GM19468 (cell line): ENCODE results near the gene ERC2.

Source experiments
- ATAC-seq: cut with Tn5 transposase; IDR thresholded peaks from one replicate; pipeline ENCODE4 v1.9.1; 2021; ENCODE audit warnings: mild to moderate bottlenecking, moderate library complexity, moderate number of reproducible peaks; ENCODE audit not compliant: unreplicated experiment; ENCODE audit errors: extremely low read depth

ERC2 gene

GRCh38 chr3:56370991-56371775, 97.1 kb downstream of the ERC2 start:
- no peak for ATAC-seq

GRCh38 chr3:56369914-56370313, 98.4 kb downstream of the ERC2 start:
- ATAC-seq = no peak

GRCh38 chr3:56368846-56369245, 99.4 kb downstream of the ERC2 start:
- ATAC-seq = no peak

GRCh38 chr3:56366641-56367162, 101.6 kb downstream of the ERC2 start:
- ATAC-seq = no peak

- no peak for ATAC-seq
These were observed 102.2 kb downstream of the ERC2 start for GRCh38 chr3:56365905-56366640.

GRCh38 chr3:56364665-56365064, 103.6 kb downstream of the ERC2 start:
- no peak for ATAC-seq

- ATAC-seq = no peak
These were observed 104.5 kb downstream of the ERC2 start for GRCh38 chr3:56363720-56364119.

GRCh38 chr3:56361731-56362130, 106.5 kb downstream of the ERC2 start:
- no peak for ATAC-seq

- ATAC-seq = no peak
These were observed 111.0 kb downstream of the ERC2 start for GRCh38 chr3:56357266-56357665.

GRCh38 chr3:56356808-56357207, 111.5 kb downstream of the ERC2 start:
- no peak for ATAC-seq

- ATAC-seq = no peak
These were observed 112.6 kb downstream of the ERC2 start for GRCh38 chr3:56355570-56356185.

- no peak for ATAC-seq
These were observed 116.7 kb downstream of the ERC2 start for GRCh38 chr3:56351537-56351936.

- ATAC-seq = no peak
These were observed 120.9 kb downstream of the ERC2 start for GRCh38 chr3:56347219-56347871.

GRCh38 chr3:56342475-56342874, 125.8 kb downstream of the ERC2 start:
- no peak for ATAC-seq

- no peak for ATAC-seq
These were observed 128.6 kb downstream of the ERC2 start for GRCh38 chr3:56339671-56340070.

GRCh38 chr3:56339244-56339643, 129.0 kb downstream of the ERC2 start:
- ATAC-seq = no peak

- ATAC-seq = no peak
These were observed 132.2 kb downstream of the ERC2 start for GRCh38 chr3:56336023-56336422.

- no peak for ATAC-seq
These were observed 143.8 kb downstream of the ERC2 start for GRCh38 chr3:56324473-56324872.

GRCh38 chr3:56323986-56324420, 144.3 kb downstream of the ERC2 start:
- ATAC-seq = no peak

- ATAC-seq = no peak
These were observed 145.4 kb downstream of the ERC2 start for GRCh38 chr3:56322862-56323261.
